Activated CD8-positive, alpha-beta T cell treated with anti-CD3 and anti-CD28 coated beads for 36 hours (primary cell): ENCODE data around the gene CERS6. TPM values are rescaled to one million over a fixed set of nuclear protein-coding genes. Genes with fewer than 3 reads are reported as not detected.

Experiments
- ATAC-seq: fragments of 200-7000 bp; cut with Tn5 transposase; one replicate; pipeline ENCODE4 v1.10.0; 2021; ENCODE audit warnings: mild to moderate bottlenecking, moderate library complexity
- CTCF ChIA-PET: fragments of 350-600 bp; sonication (Branson Sonifier 250); formaldehyde crosslinking; loops from one replicate; lab custom pipeline; 2021; ENCODE audit warnings: antibody characterized with exemption; lab: Charles Lee
- POLR2A ChIA-PET: fragments of 350-600 bp; sonication (Branson Sonifier 250); formaldehyde crosslinking; loops from one replicate; lab custom pipeline; 2021; ENCODE audit warnings: antibody characterized with exemption; lab: Charles Lee
- DNase-seq: peaks from one replicate; pipeline ENCODE4 v3.0.0-alpha.2; 2020
- H3K27ac Mint-ChIP-seq: one replicate; pipeline ENCODE4 v1.8.0; 2021; ENCODE audit warnings: mild to moderate bottlenecking, mixed read lengths
- H3K27me3 Mint-ChIP-seq: one replicate; pipeline ENCODE4 v1.8.0; 2021; ENCODE audit warnings: mixed read lengths
- H3K36me3 Mint-ChIP-seq: one replicate; pipeline ENCODE4 v1.8.0; 2021; ENCODE audit warnings: low read depth, mixed read lengths
- H3K4me1 Mint-ChIP-seq: one replicate; pipeline ENCODE4 v1.8.0; 2021; ENCODE audit warnings: low read depth, mixed read lengths
- H3K4me3 Mint-ChIP-seq: one replicate; pipeline ENCODE4 v1.8.0; 2021; ENCODE audit warnings: mild to moderate bottlenecking, moderate library complexity, mixed read lengths
- H3K9me3 Mint-ChIP-seq: one replicate; pipeline ENCODE4 v1.8.0; 2021; ENCODE audit warnings: mixed read lengths
- intact Hi-C: fragments of 100-400 bp; cut with micrococcal nuclease; formaldehyde crosslinking; loops from one replicate; pipeline ENCODE4 v1.10.0; 2022
- total RNA-seq, 2 experiments: library from RNA; stranded (reverse); gene quantifications; one replicate each; pipeline ENCODE4 v1.2.3, GENCODE V29; 2021
- TF ChIP-seq, protein P1 (sequence below): fragments of 200-600 bp; IDR thresholded peaks from one replicate; pipeline ENCODE4 v1.8.0; 2022; ENCODE audit warnings: antibody characterized with exemption, mild to moderate bottlenecking

The CERS6 gene
- total RNA-seq, 2 experiments from 2014 or later: 15.4 to 16.1 TPM

DNA sequence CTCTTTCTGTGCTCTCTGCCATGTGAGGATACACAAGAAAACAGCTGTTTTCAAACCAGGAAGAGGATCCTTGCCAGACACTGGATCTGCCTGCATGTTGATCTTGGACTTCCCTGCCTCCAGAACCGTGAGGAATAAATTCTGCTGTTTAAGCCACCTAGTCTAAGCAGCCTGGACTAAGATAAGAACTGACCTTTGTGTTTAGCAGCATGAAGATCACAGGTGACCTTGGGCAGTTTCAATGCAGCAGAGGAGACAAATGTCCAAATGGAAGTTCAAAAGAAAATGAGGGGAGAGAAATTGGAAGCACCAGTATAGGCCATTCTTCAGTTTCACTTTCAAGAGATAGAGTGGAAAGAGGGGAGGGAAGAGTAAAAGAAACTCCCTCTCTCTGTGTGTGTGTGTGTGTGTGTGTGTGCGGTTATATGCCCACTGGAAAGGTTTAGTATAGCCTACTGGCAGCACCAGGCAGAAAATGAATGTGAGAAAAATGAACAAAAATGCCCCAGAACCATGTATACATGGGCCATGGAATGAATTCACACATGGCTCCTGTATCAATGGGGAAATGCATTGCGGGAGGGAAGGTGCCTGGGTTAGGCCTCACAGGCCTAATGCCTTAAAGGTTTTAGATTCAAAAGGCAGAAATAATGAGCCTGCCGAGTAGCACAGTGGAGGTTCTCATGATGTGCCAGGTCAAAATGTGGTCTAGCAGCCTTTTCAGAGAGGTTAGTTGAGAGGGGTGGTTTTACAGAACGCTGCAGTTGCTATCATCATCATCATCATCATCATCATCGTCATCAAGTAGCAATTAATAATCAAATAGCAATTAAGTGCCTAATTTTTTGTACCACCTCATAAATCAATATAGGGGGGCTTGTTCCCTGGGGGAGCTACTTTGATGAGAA, 1.1 kb upstream of the CERS6 start:
- intact Hi-C loops: loop anchor here (5.0 kb wide), 1 partner anchor 37 kb away; no protein-coding TSS in a partner anchor
- peaks cover 28% of the 10 kb centered on the region for H3K4me1 Mint-ChIP-seq
- ATAC-seq: no peak
- H3K27me3 Mint-ChIP-seq: no peaks in the 10 kb centered on the region
- no peak overlapping the region for H3K4me3 Mint-ChIP-seq
- peak; percentile 16 for DNase-seq
- no peak overlapping the region for H3K27ac Mint-ChIP-seq
- POLR2A ChIA-PET: interaction anchor here (1.0 to 1.3 kb wide), 3 partner anchors 11 to 76 kb away, joined by 3 to 5 read pairs (median 3); no protein-coding TSS in a partner anchor
- no peaks in the 10 kb centered on the region for H3K9me3 Mint-ChIP-seq
- CTCF ChIA-PET: no interaction called here
- TF ChIP-seq, protein P1, sequence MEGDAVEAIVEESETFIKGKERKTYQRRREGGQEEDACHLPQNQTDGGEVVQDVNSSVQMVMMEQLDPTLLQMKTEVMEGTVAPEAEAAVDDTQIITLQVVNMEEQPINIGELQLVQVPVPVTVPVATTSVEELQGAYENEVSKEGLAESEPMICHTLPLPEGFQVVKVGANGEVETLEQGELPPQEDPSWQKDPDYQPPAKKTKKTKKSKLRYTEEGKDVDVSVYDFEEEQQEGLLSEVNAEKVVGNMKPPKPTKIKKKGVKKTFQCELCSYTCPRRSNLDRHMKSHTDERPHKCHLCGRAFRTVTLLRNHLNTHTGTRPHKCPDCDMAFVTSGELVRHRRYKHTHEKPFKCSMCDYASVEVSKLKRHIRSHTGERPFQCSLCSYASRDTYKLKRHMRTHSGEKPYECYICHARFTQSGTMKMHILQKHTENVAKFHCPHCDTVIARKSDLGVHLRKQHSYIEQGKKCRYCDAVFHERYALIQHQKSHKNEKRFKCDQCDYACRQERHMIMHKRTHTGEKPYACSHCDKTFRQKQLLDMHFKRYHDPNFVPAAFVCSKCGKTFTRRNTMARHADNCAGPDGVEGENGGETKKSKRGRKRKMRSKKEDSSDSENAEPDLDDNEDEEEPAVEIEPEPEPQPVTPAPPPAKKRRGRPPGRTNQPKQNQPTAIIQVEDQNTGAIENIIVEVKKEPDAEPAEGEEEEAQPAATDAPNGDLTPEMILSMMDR: no peak
- peaks cover 12% of the 10 kb centered on the region for H3K36me3 Mint-ChIP-seq

DNA sequence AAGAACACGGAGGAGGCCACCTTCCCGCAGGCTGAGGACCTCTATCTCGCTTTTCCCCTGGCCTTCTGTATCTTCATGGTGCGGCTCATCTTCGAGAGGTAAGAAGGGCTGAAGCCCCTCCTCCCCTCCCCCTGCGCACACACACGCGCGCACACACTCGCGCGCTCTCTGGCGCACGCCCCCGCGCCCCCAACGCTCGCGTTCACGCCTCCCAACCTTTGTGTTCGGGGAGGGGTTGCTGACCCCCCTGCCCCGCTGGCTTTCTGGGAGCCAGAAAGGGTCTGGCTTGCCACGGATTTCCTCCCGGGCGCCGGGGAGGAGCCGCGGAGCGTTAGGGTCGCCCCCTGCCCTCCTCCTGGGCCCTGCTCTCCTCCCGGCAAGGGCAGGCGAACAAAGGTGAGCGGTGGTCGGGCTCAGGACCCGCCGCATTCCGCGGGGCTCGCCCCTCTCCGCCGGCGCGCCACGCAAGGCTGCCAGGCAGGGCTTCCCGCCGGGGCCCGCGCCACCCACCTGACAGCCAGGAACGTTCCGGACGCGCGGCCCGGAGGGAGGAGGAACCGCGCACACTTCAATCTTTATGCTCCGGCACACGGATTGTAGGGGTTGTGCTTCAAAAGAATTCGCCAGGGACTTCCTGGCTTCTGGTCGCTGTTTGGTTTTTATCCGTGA, 583 bp downstream of the CERS6 start:
- peak; percentile 58 for DNase-seq
- H3K27ac Mint-ChIP-seq: peak overlapping the region; percentile 72
- H3K4me1 Mint-ChIP-seq: peaks cover 35% of the 10 kb centered on the region
- H3K4me3 Mint-ChIP-seq: no peak overlapping the region
- no peaks in the 10 kb centered on the region for H3K9me3 Mint-ChIP-seq
- intact Hi-C loops: loop anchor here (5.0 kb wide), 1 partner anchor 36 kb away; no protein-coding TSS in a partner anchor
- peaks cover 13% of the 10 kb centered on the region for H3K36me3 Mint-ChIP-seq
- no peaks in the 10 kb centered on the region for H3K27me3 Mint-ChIP-seq
- POLR2A ChIA-PET: interaction anchor here (1.0 to 1.3 kb wide), 4 partner anchors 9 to 34 kb away, joined by 3 to 6 read pairs (median 5); no protein-coding TSS in a partner anchor
- CTCF ChIA-PET: no interaction called here
- peak; percentile 43 for ATAC-seq
- TF ChIP-seq, protein P1: no peak

DNA sequence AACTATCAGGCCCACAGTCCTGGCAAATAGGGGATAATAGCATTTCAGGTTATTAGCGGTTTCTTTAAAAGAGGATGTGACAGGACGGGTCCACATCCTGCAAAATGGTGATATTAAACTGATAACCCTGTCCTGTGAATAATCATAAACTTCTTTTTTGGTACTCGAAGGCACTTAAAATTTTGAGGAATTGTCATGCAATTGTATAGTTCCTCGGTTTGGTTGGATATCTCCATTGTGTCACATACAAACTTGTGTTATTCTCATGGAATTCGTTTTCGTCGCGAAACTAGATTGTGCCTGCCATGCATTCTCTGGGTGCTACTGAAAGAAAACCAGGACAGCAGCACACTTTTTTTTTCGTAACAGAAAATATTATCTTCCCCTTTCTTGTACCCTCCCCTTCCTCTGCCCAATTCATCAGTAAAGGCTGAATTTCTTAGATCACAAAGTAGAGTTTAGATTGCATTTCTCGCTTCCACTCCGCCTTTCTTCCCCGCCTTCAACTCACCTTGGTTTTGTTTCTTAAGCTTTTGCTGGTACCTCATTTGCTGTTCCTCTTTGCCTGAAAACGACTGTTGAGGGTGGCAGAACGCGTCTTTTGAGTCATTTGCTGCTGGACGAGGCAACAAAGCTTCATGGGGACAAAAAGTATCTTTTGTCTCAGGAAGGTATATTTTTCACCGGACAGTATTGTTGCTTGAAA, 1.3 kb downstream of the CERS6 start:
- ChIA-PET POLR2A (interaction anchor here (1.0 kb wide), 1 partner anchor 11 kb away, joined by 4 read pairs; no protein-coding TSS in a partner anchor), CTCF (interaction anchor here (0.9 kb wide), 1 partner anchor 16 kb away, joined by 3 read pairs; no protein-coding TSS in a partner anchor)
- H3K27me3 Mint-ChIP-seq: no peaks in the 10 kb centered on the region
- intact Hi-C loops: loop anchor here (5.0 kb wide), 1 partner anchor 35 kb away; no protein-coding TSS in a partner anchor
- peaks cover 42% of the 10 kb centered on the region for H3K4me1 Mint-ChIP-seq
- ATAC-seq (no peak), DNase-seq (peak; percentile 27)
- H3K36me3 Mint-ChIP-seq: peaks cover 20% of the 10 kb centered on the region
- no peak overlapping the region for H3K4me3 Mint-ChIP-seq
- no peaks in the 10 kb centered on the region for H3K9me3 Mint-ChIP-seq
- TF ChIP-seq, protein P1: no peak
- peak overlapping the region; percentile 72 for H3K27ac Mint-ChIP-seq

DNA sequence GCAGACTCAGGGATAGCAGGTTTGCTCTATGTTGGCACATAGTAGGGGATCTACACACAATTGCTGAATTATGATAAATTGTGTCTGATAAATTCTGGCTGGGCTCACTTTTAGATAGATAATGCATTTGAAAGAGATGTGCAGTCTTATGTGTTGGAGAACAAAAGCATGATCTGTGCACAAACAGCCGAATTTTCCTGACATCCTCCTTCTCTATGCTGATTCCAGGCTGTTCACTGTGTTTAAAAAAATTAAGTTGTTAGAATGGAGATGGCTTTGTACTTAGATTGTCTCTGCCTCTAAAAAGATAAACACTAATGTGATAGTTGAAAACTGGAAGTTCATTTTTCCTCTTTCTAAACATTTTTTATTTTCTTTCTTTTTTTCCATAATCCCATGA, 2.1 kb downstream of the CERS6 start:
- DNase-seq (no peak), ATAC-seq (no peak)
- ChIA-PET CTCF (interaction anchor here (0.6 to 0.9 kb wide), 2 partner anchors 17 to 96 kb away, joined by 3 to 4 read pairs; no protein-coding TSS in a partner anchor), POLR2A (interaction anchor here (1.0 kb wide), 1 partner anchor 11 kb away, joined by 4 read pairs; no protein-coding TSS in a partner anchor)
- TF ChIP-seq, protein P1: no peak
- Mint-ChIP-seq H3K36me3 (peaks cover 22% of the 10 kb centered on the region), H3K9me3 (no peaks in the 10 kb centered on the region), H3K4me3 (no peak overlapping the region), H3K27ac (no peak overlapping the region), H3K27me3 (no peaks in the 10 kb centered on the region), H3K4me1 (peaks cover 42% of the 10 kb centered on the region)
- intact Hi-C loops: loop anchor here (5.0 kb wide), 1 partner anchor 34 kb away; no protein-coding TSS in a partner anchor
